ENCODE measurements around the gene PPM1L.
A peak's percentile ranks its signal among the peaks of the same experiment; 100 is the strongest.

PPM1L gene

DNA sequence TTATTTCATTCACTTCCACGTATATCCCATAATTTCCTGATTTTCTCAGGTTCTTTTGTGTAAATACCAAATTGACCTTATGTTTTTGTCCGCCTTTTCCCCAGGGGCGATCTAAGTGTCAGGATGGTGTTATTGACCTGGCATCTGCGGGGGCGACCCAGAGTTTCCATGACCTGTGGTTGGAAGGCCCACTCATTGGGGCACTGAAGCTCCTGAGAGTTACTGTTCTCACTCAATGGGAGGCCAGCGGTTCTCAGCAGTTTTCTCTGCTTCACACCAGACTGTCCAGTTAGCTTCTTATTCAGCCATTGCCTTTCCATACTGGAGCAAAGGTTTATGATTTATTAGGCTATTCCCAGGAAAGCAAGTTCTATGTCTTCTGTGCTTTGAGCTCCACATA lies 295.8 kb downstream of the PPM1L start:
- DNase-seq = no peak

DNA sequence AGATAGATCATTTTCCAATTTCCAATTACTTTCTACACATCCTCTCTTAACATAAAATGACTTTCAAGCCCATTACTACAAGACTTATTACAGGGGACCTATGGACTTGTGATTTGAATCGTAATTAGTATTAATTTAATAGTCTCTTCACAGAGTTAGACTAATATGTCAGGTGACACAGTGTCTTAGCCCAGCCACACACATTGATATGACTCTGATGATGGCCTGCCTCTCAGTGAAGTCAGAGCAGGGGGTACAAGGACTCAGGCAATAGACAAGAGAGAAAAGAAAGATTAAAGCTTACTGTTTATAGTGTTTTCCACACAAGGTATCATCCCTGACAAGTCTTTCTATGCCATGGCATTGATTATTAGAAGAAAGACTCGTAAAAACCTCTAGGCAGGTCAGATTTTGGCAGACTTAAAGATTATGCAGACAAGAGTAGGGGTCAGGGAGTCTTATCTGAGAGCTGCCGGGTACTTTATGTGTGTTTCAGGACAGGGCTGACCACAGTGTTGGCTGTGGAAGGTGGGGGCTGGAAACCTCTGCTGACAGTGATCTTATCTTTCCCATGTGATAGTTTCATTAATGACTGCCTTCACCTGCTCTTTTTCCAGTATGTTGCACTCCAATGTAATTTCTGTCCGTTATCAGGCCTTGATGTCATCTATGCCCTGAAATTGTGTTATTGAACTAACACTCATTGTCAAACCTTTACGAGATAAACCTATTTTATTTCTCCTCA lies 299.0 kb downstream of the PPM1L start:
- DNase-seq = no peak

DNA sequence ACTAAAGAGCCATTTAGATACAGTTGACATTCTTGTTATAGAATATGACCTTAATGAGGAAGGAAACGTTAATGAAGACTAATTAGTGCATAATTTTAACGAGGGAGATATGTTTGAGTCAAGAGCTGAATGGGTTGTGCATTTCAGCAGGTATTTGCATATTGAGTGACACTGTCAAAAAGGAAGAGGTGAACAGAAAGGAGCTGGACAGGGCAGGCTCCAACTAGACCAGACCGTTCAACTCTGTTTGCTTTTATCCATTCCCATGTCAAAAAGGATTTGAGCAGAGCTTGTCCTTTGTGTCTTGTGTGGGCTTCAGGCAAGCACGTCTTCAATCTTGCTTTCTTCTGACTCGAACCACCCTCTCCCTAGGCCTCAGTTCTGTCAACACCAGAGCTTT lies 308.4 kb downstream of the PPM1L start:
- DNase-seq = no peak

DNA sequence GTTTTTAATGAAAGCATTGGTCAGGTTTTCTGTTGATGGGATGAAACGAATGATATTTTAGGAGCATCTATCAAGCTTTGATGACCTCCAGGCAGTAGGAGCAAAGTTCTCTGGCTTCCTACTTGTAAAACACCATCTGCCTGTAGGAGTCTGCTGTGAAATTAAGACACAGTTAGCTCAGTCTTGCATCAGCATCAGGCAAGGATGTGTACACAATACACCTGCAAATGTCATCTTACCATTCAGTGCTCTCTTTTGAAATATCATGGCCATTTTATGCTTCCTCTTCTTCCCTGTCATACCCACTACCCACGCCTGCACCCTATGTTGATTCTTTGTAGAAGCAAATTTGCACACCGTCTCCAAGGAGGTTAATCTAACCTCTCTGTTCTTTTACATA lies 310.9 kb downstream of the PPM1L start:
- peak; percentile 25 for DNase-seq

DNA sequence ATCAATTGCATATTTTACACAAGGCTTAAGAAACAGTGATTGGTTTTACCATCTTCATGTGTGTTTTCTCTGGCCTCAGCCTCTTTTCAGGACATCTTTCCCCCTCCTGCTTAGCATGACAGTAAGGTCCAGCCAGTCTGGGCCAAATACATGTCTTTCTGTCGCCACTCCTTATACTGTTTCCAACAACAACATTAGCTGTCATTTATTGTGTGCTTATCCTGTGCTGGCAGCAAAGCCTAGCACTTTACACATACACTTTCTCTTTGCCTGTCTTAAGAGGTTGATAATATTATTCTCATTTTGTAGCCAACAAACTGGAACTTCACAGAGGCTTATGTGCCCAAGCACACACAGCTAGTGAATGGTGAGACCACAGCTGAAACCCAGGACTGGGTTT lies 311.3 kb downstream of the PPM1L start:
- no peak for DNase-seq

DNA sequence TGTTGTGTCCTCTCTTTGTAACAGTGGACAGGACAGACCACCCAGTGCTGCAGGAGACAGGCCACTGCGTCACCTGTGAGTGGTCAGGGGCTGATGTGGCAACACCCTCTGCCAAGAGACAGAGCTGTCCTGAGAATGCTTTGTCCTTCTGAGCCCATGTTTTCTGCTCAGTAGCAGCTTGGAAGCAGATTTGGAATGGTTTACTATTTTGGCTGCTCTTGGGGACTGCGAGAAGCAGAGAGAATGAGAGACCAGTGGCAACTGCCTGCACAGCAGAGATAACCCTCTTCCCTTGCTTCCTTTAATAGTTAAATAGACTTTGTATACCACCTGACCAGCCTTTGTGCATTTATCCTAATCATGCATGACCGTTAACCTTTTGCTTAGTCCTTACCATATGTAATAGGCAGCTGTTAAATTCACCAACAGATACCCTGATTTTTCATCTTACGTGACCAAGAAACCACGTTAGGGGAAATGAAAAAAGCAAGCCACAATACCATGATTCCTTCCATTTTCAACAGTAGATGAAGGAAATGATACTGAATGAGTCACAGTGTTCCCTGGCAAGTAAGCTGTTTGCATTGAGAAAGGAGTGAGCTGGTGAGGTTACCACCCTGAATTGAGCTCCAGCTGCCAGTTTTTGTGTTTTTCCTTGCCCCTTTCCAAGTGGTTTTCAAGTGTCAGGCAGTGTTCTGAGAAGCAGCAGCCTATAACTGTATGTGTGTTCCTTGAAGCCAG lies 313.6 kb downstream of the PPM1L start:
- peak; percentile 98 for DNase-seq

DNA sequence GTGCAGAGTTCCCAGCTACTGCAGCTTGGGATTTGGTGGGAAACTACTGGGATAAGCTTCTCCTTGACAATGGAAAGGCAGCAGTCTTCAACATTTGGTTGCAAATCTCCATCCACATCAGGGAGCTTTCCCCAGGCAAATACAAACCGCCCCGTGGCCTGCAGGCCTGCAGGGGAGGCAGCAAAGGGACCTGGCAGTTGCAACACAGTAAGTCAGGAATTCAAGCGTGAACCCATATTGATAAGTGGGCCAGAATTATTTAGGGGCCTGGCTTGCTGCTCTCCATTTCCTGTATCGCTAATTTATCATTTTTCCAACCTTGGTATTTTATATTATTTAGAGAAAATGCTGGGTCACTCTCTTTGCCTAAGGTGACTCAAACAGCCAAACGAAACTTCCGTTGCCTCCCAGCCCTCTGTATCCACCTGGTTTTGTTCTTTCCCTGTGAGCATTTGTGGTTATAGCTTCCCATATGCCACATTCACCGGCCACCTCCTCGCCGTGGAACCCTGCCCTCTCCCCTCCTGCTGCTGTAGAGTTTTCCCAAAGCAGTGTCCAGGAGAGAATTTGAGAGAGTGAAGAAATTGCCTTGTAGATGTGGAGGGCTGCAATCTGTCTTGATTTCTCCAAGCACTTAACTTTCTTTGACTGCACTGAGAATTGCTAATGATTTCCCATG lies 314.4 kb downstream of the PPM1L start:
- DNase-seq = no peak

DNA sequence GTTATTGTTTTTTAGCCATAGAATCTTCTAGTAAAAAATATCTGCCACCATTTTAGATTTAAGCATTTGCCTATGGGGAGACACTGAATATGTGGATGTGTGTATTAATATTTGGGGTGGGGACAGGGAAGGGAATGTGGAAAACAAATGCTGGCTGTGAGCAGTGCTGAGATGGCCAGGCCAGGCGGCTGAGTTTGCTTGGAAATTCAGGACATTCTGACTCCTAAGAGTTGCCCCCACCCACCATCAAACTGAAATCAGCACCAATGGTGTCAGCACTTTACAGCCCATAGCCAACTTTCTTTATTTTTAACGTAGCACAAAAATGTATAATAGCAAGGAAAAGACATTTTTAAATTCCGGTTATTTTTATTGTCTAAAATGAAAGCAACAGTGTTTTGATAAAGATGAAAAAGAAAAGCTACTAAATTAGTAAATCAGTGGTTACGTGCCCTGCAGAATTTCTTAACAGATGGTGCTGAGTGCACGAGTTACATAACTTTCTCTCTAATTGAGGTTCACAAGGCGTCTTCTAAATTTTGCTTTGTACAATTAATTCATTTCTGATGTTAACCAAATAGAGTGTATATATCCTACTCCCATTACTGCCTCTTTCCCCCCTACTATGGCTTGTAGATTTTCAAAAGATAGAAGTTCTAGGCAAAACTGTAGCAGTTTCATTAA lies 315.1 kb downstream of the PPM1L start:
- peak; percentile 20 for DNase-seq

DNA sequence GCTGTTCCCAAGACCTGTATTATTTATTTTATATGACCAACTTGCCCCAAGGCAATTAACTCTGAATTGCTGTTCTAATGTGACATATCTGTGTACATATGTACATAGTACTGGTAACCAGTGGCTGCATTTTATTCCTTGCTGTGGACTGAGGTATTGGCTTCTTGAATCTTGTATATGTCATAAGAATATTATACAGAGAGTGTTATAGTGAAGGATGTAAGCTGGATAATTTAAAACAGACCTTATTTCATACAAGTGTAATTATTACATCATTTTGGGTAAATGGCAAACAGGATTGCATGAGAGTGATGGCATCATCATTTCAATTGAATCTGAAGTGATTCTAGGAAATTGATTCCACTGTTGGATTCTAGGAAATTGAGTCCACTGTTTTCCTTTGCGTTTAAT lies 316.2 kb downstream of the PPM1L start:
- DNase-seq = no peak

DNA sequence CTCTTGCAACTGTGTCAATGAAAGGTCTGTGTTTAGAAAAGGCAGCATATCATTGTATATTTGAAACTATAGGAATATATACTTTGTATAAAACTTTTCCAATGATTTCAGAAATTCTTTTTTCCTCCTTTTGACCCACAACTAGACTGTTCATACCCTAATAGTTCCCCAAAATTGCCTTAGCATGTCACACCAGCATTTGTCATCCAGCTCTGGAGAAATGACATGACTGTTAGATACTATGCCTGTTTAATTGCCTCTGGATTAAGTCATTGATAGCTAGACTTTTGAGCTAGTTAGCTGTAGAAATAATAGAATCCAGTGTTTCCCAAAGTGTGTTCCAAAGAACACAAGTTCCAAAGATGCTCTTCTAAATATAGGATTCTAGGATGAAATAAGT lies 316.7 kb downstream of the PPM1L start:
- DNase-seq = no peak

DNA sequence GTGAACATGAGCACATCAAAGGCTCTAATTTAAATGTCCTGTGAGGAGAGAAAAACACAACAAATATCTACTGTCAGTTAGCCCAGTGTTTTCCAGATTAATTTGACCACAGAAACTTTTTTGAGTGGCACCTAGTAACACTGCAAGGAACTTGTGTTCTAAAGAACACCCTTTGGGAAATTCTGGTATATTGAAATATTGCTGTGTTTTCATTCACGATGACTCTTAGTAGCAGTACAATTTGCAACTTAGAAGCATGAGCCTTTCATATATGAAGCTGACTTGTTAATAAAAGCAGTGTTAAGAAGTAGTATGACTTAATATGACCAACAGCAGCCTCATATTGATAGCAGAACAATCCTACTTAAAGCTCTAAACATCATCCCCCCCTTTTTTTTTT lies 317.1 kb downstream of the PPM1L start:
- DNase-seq = no peak

DNA sequence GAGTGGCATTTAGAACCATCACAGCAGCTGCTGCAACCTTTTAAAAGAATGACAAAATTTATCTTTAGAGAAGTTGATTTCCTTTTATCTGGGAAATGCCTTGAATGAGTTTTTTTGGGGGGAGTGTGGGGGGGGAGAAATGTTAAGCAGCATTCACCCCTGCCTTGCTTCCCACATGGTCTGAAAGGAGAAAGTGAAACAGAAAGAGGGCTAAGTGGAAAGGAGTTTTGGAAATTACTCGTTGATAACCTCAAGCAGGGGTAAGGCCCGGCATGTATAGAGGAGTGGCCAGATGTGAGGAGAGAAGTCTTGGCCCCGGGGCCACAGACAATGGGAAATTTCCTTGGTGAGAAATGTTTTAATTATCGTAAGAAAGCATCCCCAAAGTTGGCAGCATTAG lies 325.6 kb downstream of the PPM1L start:
- DNase-seq = peak; percentile 12

DNA sequence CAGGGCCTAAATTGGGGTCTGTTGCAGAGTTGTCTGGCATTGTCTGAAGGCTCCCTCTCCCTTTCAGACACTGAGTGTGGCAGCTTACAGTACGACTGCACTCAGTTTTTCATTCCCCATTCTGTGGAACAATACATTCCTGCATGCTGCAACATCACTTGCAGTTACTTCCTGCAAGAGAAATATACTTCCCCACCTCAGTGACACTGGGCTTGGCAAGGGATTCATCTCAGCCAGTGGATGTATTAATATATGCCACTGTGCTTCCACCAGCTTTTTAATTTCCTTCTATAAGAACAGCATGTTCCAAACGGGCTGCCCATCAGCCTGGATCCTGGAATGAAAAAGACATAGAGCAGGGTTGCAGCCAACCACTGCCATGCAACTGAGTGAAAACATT lies 326.0 kb downstream of the PPM1L start:
- DNase-seq = no peak

DNA sequence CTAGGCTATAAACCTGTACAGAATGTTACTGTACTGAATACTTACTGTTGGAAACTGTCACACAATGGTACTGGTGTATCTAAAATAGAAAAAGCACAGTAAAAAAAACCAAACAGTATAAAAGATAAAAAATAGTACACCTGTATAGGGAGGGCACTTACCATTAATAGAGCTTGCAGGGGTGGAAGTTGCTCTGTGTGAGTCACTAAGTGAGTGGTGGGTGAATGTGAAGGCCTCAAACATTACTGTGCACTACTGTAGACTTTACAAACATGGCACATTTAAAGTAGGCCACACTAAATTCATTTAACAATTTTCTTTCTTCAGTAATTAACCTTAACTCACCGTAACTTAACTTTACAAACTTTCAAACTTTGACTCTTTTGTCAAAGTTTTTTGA lies 327.1 kb downstream of the PPM1L start:
- no peak for DNase-seq

DNA sequence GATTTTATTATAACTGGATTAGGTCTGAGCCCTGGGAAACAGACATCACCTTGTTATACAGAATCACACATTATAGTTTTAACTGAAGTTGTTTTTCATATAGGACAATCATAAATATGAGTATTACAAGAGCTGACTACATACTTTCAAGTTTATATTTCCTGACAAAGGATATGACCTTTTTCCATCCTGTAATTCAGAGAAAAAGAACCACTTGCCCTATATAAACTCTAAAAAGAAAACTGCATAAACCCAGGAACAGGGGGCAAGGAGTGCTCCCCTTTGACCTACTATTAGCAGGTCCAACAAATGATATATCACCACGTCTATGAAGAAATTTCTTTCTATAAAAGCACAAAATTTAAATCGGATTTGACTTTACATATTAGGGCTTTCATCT lies 328.2 kb downstream of the PPM1L start:
- DNase-seq = no peak

DNA sequence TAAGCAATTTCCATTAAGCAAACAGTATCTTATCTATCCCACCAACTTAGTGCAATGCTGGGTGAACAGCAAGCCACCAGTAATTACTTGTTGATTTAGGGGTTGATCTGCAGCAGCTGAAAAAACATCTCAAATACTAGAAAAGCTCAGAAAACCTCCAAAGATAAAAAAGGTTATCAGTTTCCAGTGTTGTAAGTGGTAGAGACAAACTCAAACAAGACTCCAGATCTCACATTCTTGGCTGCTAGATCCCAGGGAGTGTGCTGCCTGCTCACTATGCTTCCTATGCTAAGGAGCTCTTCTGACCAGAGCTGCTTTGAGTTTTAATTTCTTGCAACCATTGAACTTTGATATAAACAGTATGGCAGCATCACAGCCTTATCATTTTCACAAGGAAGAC lies 337.9 kb downstream of the PPM1L start:
- no peak for DNase-seq

DNA sequence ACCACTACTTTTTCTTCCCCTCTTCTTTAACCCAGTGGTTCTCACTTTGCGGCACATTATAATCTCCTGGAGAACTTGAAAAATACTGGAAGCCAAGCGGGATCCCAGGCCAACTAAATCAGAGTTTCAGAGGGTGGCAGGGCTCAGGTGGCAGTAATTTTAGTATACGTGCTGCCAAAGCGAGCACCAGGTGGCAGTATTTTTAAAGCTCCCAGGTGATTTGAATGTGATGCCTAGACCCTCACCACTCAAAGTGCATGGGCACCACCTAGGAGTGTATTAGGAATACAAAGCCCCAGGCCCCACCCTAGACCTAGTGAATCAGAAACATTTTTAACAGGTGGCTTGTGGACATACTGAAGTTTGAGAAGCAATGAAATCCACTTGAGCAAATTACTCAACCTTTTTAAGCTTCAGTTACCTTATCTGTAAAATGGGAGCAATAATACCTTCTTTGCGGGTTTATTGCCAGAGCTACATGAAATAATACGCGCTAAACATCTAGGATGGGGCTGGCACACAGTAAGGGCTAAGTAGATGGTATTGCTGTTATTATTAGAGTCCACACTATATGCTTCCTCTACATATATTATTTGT lies 340.8 kb downstream of the PPM1L start:
- DNase-seq = no peak

DNA sequence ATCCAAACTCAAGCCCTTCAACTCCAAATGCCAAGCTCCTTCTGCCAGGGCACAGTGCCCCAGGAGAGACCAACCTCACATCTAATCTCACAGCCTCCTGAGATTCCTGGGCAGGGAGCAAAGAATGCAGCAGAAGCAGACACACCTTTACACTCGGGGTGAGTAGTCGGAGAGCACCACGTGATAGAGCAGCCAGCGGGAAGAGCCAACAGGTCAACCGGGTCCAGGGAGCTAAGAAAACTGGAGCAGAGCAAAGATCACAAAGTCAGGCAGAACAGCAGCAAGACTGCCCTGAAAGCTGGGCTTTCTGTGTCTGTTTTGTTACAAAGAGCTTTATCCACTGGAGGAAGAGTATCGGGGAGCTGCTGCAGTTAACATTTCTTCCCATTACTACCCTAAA lies 345.0 kb downstream of the PPM1L start:
- no peak for DNase-seq

DNA sequence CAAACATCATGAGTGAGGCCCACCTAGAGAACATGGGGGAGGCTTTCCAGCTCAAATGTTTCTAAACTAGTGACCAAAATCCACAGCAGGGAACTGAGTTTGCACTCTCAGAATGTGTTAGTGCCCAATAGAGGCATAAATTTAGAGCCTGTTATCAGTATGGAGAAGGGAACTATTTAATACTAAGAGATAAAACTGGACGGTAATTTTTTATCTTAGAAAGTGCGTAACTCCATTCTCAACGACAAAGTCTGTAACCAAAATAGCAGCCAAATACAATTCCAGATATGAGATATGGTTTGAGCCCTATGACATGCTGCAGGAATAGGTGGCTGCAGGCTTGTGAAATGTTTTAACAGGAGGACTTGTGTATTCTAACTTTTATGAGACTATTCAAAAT lies 345.6 kb downstream of the PPM1L start:
- no peak for DNase-seq

DNA sequence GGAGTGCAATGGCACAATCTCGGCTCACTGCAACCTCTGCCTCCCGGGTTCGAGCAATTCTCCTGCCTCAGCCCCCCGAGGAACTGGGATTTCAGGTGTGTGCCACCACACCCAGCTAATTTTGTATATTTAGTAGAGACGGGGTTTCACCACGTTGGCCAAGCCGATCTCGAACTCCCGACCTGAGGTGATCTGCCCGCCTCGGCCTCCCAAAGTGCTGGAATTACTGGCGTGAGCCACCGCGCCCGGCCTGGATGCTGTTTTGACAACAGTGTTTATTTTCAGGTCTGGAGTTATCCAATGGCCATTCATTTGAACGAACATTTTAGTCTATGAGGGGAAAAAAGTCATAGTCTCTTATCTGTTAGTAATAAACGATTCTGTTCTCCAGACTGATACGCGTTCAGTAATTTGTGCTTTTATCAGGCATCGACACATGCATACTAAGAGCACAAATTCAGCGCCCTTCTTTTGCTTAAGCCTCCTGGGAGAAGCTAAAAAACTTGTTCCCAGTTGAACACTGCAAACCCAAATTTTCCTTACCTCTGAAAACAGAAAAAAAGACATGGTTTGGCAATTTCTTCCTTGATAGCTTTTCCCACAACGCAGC lies 347.9 kb downstream of the PPM1L start:
- no peak for DNase-seq

DNA sequence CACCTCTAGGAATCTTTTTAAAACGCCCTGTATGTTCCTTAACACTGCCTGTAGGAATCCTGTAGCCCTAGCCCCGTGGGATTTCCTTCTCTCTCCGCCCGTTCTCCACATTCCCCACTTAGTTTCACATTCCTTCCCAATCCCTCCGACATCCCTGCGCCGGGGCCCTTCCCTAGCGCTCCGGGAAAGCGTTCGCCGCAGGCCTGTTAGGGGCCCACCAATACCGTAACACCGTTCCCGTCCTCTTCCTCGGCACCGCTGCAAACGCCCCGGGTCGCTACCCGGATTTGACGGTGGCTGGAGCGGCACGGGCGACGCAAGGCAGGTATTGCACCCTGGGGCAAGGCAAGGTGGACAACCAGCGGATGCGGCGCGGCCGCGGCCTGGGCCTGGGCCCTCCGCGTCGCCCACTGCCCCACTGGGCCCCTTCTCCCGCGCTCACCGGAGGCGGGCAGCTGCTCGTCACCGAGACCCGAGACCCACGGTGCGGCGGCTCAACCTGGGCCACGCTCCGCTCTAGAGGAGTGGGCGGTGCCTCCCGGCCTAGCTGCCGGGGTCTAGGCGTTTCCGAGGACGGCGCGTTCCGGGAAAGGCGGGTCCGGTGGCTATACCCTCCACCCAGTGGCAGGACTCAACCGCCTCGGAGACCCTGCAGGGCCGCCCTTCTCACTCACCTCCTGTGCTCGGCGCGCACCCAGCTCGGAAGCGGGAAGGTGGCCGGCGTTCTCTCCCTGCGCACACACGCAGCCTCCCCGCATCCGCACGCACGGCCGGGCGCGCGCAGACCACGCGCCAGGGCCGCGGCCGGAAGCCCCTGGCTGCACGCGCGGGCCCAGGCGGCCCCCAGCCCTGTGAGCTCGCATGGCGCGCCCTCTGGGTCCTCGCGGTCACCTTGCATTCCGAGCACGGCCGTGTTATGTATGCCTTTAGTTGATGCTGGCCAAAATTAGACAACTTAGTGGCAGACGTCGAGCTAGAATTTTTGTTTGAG lies 348.8 kb downstream of the PPM1L start, which contains the start of gene B3GALNT1:
Gene B3GALNT1 (minus strand): TSS at position 789 of the 991 bp plus-strand sequence. CDS start 18,595 bp downstream, outside the sequence.
- no peak for DNase-seq

Measured in MV-4-11 (cell line).